Stimulated activated CD8-positive, alpha-beta memory T cell treated with anti-CD3 and anti-CD28 coated beads, Interleukin-12 subunit alpha, Interleukin-12 subunit beta, amount 100 ng/mL, for 24 hours (primary cell): Measurements from ENCODE around the gene SPANXC.
"Not testable (repeated sequence)": the region's sequence is repeated elsewhere in the genome, so short reads cannot be mapped to it uniquely, and the experiment has no call there.

Source experiments
- DNase-seq: peaks from one replicate; pipeline ENCODE4 v3.0.0-alpha.2; 2020; ENCODE audit errors: extremely low read depth

Gene SPANXC

GRCh38 chrX:141242417-141242816, at the start of gene SPANXC:
Gene SPANXC (minus strand): TSS chrX:141242517. CDS start chrX:141242457, 60 bp downstream.
- not testable (repeated sequence) for DNase-seq

- no peak for DNase-seq
These were observed 37.2 kb upstream of the SPANXC start for GRCh38 chrX:141279476-141279875.

- DNase-seq = no peak
These were observed 36.0 kb upstream of the SPANXC start for GRCh38 chrX:141278306-141278705.

GRCh38 chrX:141258080-141258479, 15.8 kb upstream of the SPANXC start:
- DNase-seq = no peak

- DNase-seq = no peak
These were observed 20.7 kb downstream of the SPANXC start for GRCh38 chrX:141221611-141222010.

GRCh38 chrX:141220342-141221008, 21.8 kb downstream of the SPANXC start:
- DNase-seq = no peak

- DNase-seq = no peak
These were observed 28.1 kb downstream of the SPANXC start for GRCh38 chrX:141214196-141214595.

GRCh38 chrX:141201962-141202361, 40.4 kb downstream of the SPANXC start:
- DNase-seq = no peak
